Measurements from ENCODE around the gene SH3BGRL2.
"Not testable (repeated sequence)": the region's sequence is repeated elsewhere in the genome, so short reads cannot be mapped to it uniquely, and the experiment has no call there.

GRCh38 chr6:79618425-79618824 lies 12.7 kb upstream of the SH3BGRL2 start:
- TF ChIP-seq, protein P1, sequence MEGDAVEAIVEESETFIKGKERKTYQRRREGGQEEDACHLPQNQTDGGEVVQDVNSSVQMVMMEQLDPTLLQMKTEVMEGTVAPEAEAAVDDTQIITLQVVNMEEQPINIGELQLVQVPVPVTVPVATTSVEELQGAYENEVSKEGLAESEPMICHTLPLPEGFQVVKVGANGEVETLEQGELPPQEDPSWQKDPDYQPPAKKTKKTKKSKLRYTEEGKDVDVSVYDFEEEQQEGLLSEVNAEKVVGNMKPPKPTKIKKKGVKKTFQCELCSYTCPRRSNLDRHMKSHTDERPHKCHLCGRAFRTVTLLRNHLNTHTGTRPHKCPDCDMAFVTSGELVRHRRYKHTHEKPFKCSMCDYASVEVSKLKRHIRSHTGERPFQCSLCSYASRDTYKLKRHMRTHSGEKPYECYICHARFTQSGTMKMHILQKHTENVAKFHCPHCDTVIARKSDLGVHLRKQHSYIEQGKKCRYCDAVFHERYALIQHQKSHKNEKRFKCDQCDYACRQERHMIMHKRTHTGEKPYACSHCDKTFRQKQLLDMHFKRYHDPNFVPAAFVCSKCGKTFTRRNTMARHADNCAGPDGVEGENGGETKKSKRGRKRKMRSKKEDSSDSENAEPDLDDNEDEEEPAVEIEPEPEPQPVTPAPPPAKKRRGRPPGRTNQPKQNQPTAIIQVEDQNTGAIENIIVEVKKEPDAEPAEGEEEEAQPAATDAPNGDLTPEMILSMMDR (IDR thresholded peaks at IDR 0.05): not testable (repeated sequence)
- not testable (repeated sequence) for TF ChIP-seq POLR2AphosphoS5 (IDR thresholded peaks at IDR 0.05)

Data from prostate gland (tissue), 2 donors.